ENCODE measurements around the gene SMG6.
"Not testable (repeated sequence)": the region's sequence is repeated elsewhere in the genome, so short reads cannot be mapped to it uniquely, and the experiment has no call there.

SMG6 gene

DNA sequence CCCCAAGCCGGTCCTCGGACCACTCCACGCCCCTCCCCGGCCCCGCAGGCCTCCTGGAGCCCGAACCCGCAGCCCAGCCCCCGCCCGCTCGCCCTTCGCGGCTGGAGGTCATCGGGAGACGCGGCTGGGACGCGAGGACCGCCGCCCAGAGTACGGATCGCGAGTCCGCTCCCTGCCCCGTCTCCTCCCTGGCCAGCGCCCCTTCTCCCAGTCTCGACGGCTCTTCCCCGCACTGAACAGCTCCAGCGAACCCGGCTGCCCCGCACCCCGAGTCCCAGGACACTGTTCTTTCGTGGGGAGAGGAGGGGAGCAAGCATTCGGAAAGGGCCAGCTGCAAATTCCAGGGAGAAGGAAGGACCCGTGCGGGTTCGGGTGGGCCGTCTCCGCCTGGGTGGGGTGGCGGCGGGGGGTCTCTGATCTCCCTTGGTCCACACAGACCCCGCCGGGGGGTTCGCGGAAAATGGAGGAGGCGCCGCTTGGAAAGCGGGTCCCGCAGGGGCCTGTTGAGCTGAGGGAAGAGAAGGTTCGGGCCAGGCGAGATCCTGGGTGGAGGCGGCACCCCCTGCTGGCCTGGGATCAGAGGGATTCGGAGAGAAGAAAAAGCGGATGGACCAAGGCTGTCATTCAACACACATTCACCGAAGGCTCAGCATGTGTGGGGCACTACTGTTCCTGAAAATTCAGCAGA lies 277.8 kb downstream of the SMG6 start:
- DNase-seq (ENCODE audit: low read depth) = peak; percentile 50

DNA sequence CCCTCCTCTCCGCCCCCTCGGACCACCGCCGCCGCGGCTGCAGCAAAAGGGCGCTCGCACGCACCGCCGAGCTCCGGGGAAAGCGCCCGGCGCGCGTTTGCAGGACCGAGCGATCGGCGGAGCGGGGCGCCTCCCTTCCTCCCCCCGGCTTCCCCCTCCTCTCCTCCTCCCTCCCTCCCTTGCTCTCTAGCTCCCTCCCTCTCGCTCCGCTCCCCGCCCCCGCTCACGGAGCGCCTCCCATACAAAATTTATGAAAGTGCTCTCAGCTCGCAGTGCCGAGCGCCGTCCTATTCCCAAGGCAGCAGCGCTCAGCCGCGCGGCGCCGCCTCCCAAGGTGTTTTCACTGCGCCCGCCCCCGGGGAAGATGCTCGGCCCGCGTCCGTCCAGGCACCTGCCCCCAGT lies 278.4 kb downstream of the SMG6 start, which contains the start of gene RTN4RL1:
TSS of gene RTN4RL1 (minus strand) at position 115 of the 402 bp plus-strand sequence. CDS start 469 bp downstream, outside the sequence.
- peak; percentile 30 for DNase-seq (ENCODE audit: low read depth)

- no peak for DNase-seq (ENCODE audit: low read depth)
Measured at GRCh38 chr17:2024572-2025219, 278.9 kb downstream of the SMG6 start.

DNA sequence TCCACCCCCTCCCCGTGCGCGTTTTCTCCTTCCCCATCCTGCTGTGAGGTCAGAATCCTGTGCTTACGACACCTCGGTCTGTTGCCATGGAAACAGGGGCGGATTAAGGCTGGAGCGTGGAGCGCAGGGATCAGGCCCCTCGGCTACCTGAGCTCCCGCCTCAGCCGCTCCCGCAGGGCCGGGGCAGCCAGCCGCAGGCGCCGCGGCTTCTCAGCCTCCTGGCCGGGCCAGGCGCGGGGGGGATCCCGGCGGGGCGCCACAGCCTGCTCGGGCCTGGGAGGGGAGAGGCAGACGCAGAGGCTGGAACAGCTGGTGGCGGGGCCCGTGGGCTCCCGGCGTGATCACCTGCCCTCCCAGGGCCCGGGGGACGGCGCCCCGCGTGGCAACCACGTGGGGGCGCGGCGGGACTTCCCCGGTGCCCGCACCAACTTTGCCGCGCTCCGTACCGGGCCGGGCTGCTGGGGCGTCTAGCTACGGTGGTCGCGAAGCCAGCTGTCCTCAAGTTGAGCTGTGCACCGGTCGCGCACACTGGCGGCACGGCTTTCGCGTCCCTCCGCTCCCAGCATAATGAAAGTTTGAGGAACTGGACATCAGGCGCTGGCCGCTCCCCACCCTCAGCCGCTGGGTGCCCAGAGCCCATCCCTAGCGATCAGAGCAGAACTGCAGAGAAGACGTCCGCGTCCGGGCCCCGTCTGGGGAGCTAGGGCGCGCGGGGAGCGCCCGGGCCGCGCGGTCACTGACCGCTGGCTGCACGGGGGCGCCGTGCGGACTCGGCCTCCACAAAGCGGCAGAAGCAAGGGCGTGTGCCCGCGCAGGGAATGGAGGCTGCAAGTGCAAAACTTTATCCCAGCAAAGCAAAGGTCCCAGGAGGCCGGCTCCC lies 279.7 kb downstream of the SMG6 start:
- peak; percentile 70 for DNase-seq (ENCODE audit: low read depth)

DNA sequence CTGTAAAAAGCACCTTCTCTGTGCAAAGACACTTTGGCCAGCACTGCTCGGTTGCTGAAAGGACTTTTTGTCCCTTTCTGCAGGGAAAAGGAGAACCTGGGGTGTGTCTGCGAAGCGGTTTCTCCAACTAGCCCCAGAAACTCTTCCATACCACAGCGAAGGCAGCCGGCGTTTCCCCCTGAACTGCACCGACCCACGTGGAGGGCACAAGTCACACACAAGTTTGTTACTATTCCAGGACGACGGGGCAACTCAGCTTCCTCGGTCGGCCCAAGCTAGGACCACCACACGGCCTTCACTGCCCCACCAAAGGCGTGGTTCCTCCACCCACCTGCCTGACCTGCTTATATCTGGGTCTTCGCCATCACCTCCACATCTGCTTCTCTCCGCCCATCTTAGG lies 280.3 kb downstream of the SMG6 start:
- no peak for DNase-seq (ENCODE audit: low read depth)

DNA sequence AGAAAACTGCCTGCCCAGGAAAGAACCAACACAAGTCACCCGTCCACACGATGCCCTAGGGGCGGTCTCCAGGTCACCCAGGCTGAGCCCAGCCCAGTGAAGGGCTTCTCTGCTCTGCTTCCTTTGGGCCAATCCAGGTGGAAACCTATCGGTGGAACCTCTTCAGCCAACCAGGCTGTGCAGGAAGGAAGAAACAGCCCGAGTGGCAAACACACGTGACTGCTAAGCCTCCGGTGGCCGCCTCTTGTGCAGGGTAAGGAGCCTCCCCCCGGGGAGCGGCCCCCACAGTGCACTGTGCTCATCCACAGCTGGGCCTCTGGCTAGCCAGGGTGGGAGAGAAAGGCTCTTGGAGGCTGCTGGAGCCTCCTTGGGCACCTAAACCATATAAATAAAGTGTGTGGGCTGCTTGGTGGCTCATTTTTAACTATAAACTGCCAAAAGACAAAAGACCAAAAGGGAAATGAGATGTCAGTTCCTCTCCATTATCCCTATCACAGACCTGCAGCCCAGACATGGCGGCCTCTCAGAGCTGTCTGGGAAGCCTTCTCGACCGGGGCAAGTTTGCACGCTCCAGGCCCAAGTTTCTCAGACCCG lies 280.8 kb downstream of the SMG6 start:
- no peak for DNase-seq (ENCODE audit: low read depth)

DNA sequence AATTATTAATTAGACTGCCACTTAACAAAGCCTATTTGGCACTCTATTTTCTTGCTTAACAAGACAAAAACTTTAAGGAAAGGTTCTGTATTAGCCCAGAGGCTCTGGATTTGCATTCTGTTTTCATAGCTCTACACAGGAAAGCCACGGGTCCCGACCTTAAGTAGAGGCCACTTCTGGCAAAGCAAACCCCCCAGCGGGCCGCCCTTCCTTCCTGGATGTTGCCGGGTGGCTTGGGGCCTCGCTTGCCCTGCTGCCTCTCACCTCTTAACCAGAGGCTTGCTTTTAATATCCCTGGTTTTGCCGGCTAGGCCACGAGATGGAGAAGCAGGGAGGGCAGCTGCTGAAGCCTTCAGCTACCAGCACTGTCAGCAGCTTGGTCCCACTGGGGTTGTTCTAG lies 282.9 kb downstream of the SMG6 start:
- DNase-seq (ENCODE audit: low read depth) = no peak

GRCh38 chr17:2019723-2020122 lies 283.9 kb downstream of the SMG6 start:
- no peak for DNase-seq (ENCODE audit: low read depth)

GRCh38 chr17:2018716-2019510 lies 284.7 kb downstream of the SMG6 start:
- DNase-seq (ENCODE audit: low read depth) = no peak

DNA sequence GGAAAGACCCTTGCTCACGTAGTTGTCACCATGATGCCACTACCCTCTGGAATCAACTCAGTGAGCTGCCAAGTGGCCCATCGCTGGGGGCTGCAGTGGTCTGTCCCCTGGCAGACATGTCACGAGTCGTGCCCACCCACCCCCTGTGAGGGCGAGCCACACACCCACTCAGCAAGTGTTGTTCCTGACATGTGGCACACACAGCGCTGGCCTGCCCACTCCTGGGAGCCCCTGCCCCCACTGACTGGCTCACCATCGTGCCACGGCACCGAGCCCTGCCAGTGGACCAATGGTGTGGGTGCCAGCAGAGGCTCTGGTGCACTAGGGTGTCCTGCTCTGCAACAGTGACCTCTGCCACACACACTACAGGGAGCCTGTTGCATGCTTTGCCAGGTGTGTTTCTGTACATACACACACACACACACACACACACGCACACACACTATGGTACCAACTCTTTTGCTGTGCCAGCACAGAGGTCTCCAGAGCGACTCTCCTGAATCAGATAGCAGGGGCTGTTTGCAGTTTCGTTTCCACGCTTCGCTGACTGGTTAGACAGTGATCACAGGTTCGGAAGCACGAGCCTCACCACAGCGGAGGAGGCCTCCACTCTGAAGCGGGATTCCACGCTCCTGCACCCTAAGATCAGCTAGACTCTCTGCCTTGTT lies 286.2 kb downstream of the SMG6 start:
- no peak for DNase-seq (ENCODE audit: low read depth)

DNA sequence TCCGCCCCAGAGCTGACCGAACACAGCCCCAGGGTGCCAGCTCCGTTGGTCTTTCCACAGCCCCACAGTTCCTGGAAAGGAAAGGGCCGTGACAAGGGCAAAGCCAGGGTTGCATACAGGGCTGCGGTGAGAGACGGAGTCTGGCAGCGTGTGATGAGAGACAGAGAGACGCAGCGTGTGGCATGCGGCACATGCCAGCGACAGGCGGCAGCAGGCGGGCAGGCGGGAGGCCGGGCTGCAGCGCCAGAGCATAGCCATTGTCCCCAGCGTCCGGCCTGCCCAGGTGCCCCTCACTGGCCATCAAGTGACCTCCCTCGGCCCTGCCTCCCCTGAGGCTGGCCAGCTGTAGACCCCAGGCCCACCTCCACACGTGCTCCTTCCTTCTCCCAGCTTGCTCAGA lies 287.1 kb downstream of the SMG6 start:
- no peak for DNase-seq (ENCODE audit: low read depth)

GRCh38 chr17:2015314-2015713 lies 288.3 kb downstream of the SMG6 start:
- DNase-seq (ENCODE audit: low read depth) = no peak

GRCh38 chr17:2013994-2014317 lies 289.6 kb downstream of the SMG6 start:
- DNase-seq (ENCODE audit: low read depth) = no peak

GRCh38 chr17:2013220-2013993 lies 290.2 kb downstream of the SMG6 start:
- not testable (repeated sequence) for DNase-seq (ENCODE audit: low read depth)

GRCh38 chr17:2012499-2012898 lies 291.1 kb downstream of the SMG6 start:
- DNase-seq (ENCODE audit: low read depth) = no peak

DNA sequence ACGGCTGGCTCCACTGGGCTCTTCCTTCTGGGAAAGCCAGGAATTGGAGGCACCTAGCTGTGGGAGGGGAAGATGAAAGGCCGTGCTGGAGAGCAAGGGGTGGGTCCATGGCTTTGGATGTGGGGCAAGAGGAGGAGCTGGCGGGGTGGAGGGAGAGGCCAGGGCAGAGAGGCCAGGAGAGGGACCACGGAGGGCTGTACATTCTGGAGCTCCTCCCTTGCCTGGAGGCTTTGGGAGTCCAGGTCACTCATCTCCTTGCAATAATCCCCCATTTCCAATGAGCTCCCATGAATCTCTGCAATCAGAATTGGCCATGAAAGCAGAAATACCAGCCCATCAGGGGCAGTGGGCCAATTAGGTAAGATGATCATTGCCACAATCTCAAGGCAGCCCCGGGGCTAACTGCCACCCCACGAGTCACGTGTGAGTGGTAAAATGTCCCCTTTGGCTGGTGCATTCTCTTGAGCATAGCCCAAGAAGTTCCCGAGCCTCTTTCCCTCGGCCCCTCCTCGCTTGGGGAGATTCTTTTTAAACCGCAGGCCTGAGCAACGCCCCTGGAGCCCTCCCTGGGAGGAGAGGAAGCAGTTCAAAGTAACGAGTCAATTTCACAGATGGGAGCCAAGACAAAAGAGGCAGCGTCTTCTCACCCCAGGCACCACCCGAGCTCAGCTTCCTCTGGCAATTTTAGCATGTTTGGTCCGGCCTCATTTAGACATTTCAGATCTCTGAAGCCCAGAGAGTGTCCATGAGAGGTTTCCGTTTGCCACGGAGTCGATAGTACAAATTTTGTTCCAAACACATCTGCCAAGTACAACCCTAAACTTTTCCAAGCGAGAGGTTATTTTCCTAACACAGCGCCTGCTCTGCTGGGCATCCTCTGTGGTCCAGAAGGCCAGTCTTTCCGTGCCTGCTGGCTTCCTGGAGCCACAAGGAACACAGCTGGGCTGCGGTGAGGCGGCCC lies 291.9 kb downstream of the SMG6 start:
- DNase-seq (ENCODE audit: low read depth) = no peak
